ENCODE results near the gene EPHA8. TPM values are rescaled to one million over a fixed set of nuclear protein-coding genes. Genes with fewer than 3 reads are reported as not detected.

The EPHA8 gene
- total and polyA plus RNA-seq, 2 of the 4 experiments (the other 2 are of a cell fraction): not detected

DNA sequence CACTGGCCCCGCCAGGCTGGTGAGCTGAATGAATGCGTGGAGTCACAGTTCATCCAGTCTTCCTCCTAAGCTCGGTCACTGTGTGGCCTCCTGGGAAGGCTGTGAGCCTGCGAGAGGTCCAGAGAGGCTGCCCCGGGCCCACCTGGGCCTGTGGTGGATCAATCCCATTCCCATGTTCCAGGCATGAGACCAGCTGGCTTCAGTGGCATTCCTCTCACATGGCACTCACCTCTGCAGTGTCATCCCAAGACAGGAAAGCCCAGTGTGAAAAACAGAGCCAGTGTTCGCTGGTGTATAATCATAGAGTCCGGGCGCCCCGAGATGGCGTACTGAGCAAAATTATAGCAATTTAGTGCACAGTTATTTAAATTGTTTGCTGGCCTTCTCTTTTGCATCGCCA is 37.6 kb upstream of the EPHA8 start:
- dilution Hi-C loops (cut with HindIII; ENCODE audit: low sequenced_read_pairs, unreplicated experiment): no loop called here

More for the DNA sequence above, 37.6 kb upstream of the EPHA8 start:
- Histone ChIP-seq H3K4me2 (ENCODE audit: low read depth, low read length) (no peak overlapping the region), H3K4ac (ENCODE audit: low read depth, low read length) (no peak overlapping the region), H2AFZ (replicated peaks; ENCODE audit: low read length, poor library complexity) (no peak overlapping the region), H3K18ac (ENCODE audit: low read depth, low read length) (no peak overlapping the region), H3K23ac (ENCODE audit: low read depth, low read length) (no peak overlapping the region), H3K56ac (ENCODE audit: extremely low read depth, insufficient read depth, low read length) (no peak overlapping the region), H4K20me1 (ENCODE audit: insufficient read depth, low read length) (no peaks in the 10 kb centered on the region), H2AK5ac (ENCODE audit: low read depth, low read length) (no peak overlapping the region), H3K36me3 (ENCODE audit: control insufficient read depth, insufficient read depth, low read length) (peaks cover 42% of the 10 kb centered on the region), H2BK5ac (ENCODE audit: low read depth, low read length, poor library complexity, severe bottlenecking) (no peak overlapping the region), H4K8ac (ENCODE audit: low read depth in 2 of 2, low read length in 2 of 2) (no peak overlapping the region), H3K4me1 (ENCODE audit: control insufficient read depth, insufficient read depth, low read length) (no peaks in the 10 kb centered on the region), H2BK20ac (ENCODE audit: low read depth, low read length) (no peak overlapping the region), H2AK9ac (replicated peaks; ENCODE audit: low read depth, low read length, poor library complexity) (no peak overlapping the region), H3K4me3 (ENCODE audit: insufficient read depth, low read depth, low read length) (no peak overlapping the region), H2BK120ac (ENCODE audit: low read depth, low read length) (no peak overlapping the region), H3K9me3 (ENCODE audit: control insufficient read depth, insufficient read depth, low read length) (no peaks in the 10 kb centered on the region), H4K91ac (ENCODE audit: insufficient read depth, low read depth, low read length) (no peak overlapping the region), H3K79me1 (ENCODE audit: low read depth in 1 of 2, low read length in 2 of 2) (no peaks in the 10 kb centered on the region), H3K27me3 (ENCODE audit: control insufficient read depth, insufficient read depth, low read length) (no peaks in the 10 kb centered on the region), H2BK15ac (ENCODE audit: low read depth, low read length) (no peak overlapping the region), H3K14ac (replicated peaks; ENCODE audit: low read depth, low read length) (no peak overlapping the region), H3K9ac (ENCODE audit: low read depth, low read length) (no peak overlapping the region), H3K9me1 (ENCODE audit: insufficient read depth, low read length) (0 out of 2 replicates have a peak, but pooled peaks cover 5% of the 10 kb centered on the region), H3K27ac (ENCODE audit: insufficient read depth, low read length) (no peak overlapping the region), H4K5ac (ENCODE audit: low read depth, low read length) (no peak overlapping the region)
- ATAC-seq (ENCODE audit: low read depth): no peak
- intact Hi-C loops (cut with micrococcal nuclease) (no loop called here), in situ Hi-C loops (cut with MboI; ENCODE audit: low sequenced_read_pairs) (no loop called here)
- CTCF ChIA-PET: interaction anchor here (0.7 kb wide), 1 partner anchor 12 kb away, joined by 3 read pairs; no protein-coding TSS in a partner anchor
- DNase-seq: no peak
- TF ChIP-seq CEBPB (IDR thresholded peaks at IDR 0.05; ENCODE audit: low read depth, low read length): no peak
- TF ChIP-seq MAZ (IDR thresholded peaks at IDR 0.05; ENCODE audit: borderline replicate concordance, low read depth, low read length): no peak
- TF ChIP-seq RAD21 (IDR thresholded peaks at IDR 0.05; ENCODE audit: low read length): no peak
- no peak for TF ChIP-seq BHLHE40 (IDR thresholded peaks at IDR 0.05; ENCODE audit: low read depth, low read length)
- TF ChIP-seq RFX5 (IDR thresholded peaks at IDR 0.05; ENCODE audit: low read depth, low read length): no peak
- TF ChIP-seq MAFK (IDR thresholded peaks at IDR 0.05; ENCODE audit: low read depth, low read length): no peak
- TF ChIP-seq NFE2L2 (IDR thresholded peaks at IDR 0.05; ENCODE audit: low read depth, low read length): no peak
- TF ChIP-seq CTCF (conservative IDR thresholded peaks at IDR 0.05; ENCODE audit: low read depth, low read length): no peak
- no peak for TF ChIP-seq ELK1 (IDR thresholded peaks at IDR 0.05; ENCODE audit: borderline replicate concordance, low read depth, low read length)
- TF ChIP-seq CHD1 (IDR thresholded peaks at IDR 0.05; ENCODE audit: low read depth, low read length): no peak
- TF ChIP-seq POLR2A (IDR thresholded peaks at IDR 0.05; ENCODE audit: low read depth, low read length): no peak
- TF ChIP-seq USF2 (IDR thresholded peaks at IDR 0.05; ENCODE audit: low read depth, low read length): no peak
- no peak for TF ChIP-seq FOS (IDR thresholded peaks at IDR 0.05; ENCODE audit: low read depth, low read length)
- no peak for TF ChIP-seq SMC3 (IDR thresholded peaks at IDR 0.05; ENCODE audit: low read depth, low read length)
- TF ChIP-seq RCOR1 (IDR thresholded peaks at IDR 0.05; ENCODE audit: insufficient replicate concordance, low read length): no peak
- BruUV-seq (replicated peaks): no TSS peak
- POLR2A ChIA-PET (ENCODE audit: unreplicated experiment): interaction anchor here (0.6 kb wide), 1 partner anchor 22 kb away, joined by 3 read pairs; no protein-coding TSS in a partner anchor
- WGBS, 2 experiments (ENCODE audit: extremely low coverage in 2 of 2, insufficient read length in 1 of 2): 100% methylated on average over 5 of the region's 11 CpGs; no CpG with 5 or more reads in 1 of the 2 experiments
